Ovary (tissue), 3 donors: ENCODE measurements around the gene MORN1.

Source experiments
- EP300 ChIP-seq: sonication (generic); formaldehyde crosslinking; IDR thresholded peaks from one replicate; pipeline ENCODE4 v1.6.1; 2017; ENCODE audit warnings: antibody characterized with exemption
- POLR2A ChIP-seq: fragments of 450-650 bp; IDR thresholded peaks from one replicate; pipeline ENCODE4 v1.6.1; 2017; ENCODE audit warnings: antibody characterized with exemption, mild to moderate bottlenecking, moderate library complexity
- TF ChIP-seq, protein P1 (sequence below), 3 donors: fragments of 450-650 bp in 2 of 3; fragments of 200-600 bp in 1 of 3; IDR thresholded peaks; one replicate each; pipeline versions ENCODE4 v1.5.1 to v1.8.0; 2016 to 2022; ENCODE audit warnings: antibody characterized with exemption in 3 of 3, mild to moderate bottlenecking in 1 of 3
- donor health status: DM: no; HTN: no; CAD: no.

DNA sequence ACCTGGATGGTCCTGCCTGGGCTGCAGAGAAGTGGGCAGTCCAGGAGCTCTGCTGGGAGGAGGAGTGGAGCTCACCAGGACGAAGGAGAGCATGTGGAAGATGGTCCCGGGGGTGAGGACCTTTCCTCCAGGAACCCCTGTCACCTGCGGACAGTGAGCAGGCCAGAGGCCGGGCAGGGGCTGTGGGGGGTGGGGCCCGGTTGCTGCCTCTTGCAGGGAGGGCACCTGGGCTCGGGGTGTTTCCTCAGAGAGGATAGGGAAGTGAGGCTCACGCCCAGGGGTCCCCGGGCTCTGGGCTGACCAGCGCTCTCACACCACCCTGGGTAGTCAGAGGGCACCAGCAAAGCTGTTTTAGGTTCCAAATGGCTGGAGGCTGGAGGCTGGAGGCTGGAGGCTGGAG lies 43.7 kb upstream of the MORN1 start:
- TF ChIP-seq POLR2A (no peak), EP300 (no peak)
- TF ChIP-seq, protein P1, sequence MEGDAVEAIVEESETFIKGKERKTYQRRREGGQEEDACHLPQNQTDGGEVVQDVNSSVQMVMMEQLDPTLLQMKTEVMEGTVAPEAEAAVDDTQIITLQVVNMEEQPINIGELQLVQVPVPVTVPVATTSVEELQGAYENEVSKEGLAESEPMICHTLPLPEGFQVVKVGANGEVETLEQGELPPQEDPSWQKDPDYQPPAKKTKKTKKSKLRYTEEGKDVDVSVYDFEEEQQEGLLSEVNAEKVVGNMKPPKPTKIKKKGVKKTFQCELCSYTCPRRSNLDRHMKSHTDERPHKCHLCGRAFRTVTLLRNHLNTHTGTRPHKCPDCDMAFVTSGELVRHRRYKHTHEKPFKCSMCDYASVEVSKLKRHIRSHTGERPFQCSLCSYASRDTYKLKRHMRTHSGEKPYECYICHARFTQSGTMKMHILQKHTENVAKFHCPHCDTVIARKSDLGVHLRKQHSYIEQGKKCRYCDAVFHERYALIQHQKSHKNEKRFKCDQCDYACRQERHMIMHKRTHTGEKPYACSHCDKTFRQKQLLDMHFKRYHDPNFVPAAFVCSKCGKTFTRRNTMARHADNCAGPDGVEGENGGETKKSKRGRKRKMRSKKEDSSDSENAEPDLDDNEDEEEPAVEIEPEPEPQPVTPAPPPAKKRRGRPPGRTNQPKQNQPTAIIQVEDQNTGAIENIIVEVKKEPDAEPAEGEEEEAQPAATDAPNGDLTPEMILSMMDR (IDR thresholded peaks at IDR 0.05), result no peak
